GM23248 (cell line): ENCODE data around the gene RNFT2.

Source experiments
- EZH2 ChIP-seq: fragments of 200-600 bp; sonication (generic); IDR thresholded peaks from 2 replicates; pipeline ENCODE4 v1.6.1; 2018; ENCODE audit warnings: antibody characterized with exemption, mild to moderate bottlenecking; ENCODE audit not compliant: insufficient read depth, poor library complexity, severe bottlenecking
- EZH2phosphoT487 ChIP-seq: fragments of 200-600 bp; sonication (generic); IDR thresholded peaks from 2 replicates; pipeline ENCODE4 v1.6.1; 2018; ENCODE audit warnings: antibody characterized with exemption, moderate library complexity, mild to moderate bottlenecking, low read depth; ENCODE audit not compliant: insufficient read depth

DNA sequence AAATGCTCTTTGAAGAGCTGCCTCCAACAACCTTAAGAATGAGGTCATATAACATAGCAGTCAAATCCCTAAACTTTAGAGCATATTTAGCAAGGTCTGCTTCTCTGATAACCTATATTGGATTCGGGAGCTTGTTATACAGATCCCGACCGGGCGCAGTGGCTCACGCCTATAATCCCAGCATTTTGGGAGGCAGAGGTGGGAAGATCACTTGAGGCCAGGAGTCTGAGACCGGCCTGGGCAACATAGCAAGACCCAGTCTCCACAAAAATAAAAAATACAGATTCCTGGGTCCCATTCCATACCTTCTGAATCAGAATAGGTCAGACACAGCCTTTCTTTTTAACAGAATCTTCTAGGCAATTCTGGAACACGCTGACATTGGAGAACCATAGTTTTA lies 46.9 kb upstream of the RNFT2 start:
- TF ChIP-seq EZH2 (no peak), EZH2phosphoT487 (no peak)
